NCI-H128 (cell line): ENCODE results near the gene INO80E.
A peak's percentile ranks its signal among the peaks of the same experiment; 100 is the strongest.

Experiments
- DNase-seq: peaks from one replicate; lab custom pipeline; 2025; ENCODE audit not compliant: unreplicated experiment; lab: John Stamatoyannopoulos, UW

The INO80E gene

GRCh38 chr16:29991571-29991904, 4.5 kb upstream of the INO80E start:
- DNase-seq = no peak

GRCh38 chr16:29992344-29992967, 3.6 kb upstream of the INO80E start:
- DNase-seq = no peak

- no peak for DNase-seq
Measured at GRCh38 chr16:29993191-29993902, 2.7 kb upstream of the INO80E start.

- no peak for DNase-seq
Measured at GRCh38 chr16:29993903-29994599, 2.0 kb upstream of the INO80E start.

- DNase-seq = no peak
Measured at GRCh38 chr16:29994600-29995323, 1.3 kb upstream of the INO80E start.

- peak; percentile 73 for DNase-seq
Measured at GRCh38 chr16:29995324-29995910, 624 bp upstream of the INO80E start, which contains the start of gene HIRIP3. TSS of gene HIRIP3 (minus strand) at chr16:29995617. CDS start at chr16:29995605, 12 bp downstream.

GRCh38 chr16:29996766-29997250, 767 bp downstream of the INO80E start:
- no peak for DNase-seq

GRCh38 chr16:29999605-30000004, 3.6 kb downstream of the INO80E start:
- no peak for DNase-seq

GRCh38 chr16:30000735-30001631, 4.9 kb downstream of the INO80E start:
- DNase-seq = no peak

GRCh38 chr16:30002614-30003346, 6.7 kb downstream of the INO80E start:
- no peak for DNase-seq

GRCh38 chr16:30003670-30004423, 7.8 kb downstream of the INO80E start:
- DNase-seq = no peak

GRCh38 chr16:30004424-30004776, 8.4 kb downstream of the INO80E start:
- peak; percentile 42 for DNase-seq

- peak; percentile 42 for DNase-seq
Measured at GRCh38 chr16:30004811-30005242, 8.8 kb downstream of the INO80E start.

GRCh38 chr16:30005341-30006094, 9.5 kb downstream of the INO80E start:
- DNase-seq = no peak

- no peak for DNase-seq
Measured at GRCh38 chr16:30006095-30006473, 10.0 kb downstream of the INO80E start.

GRCh38 chr16:30006659-30007377, 10.8 kb downstream of the INO80E start:
- no peak for DNase-seq

GRCh38 chr16:30007378-30007895, 11.4 kb downstream of the INO80E start:
- no peak for DNase-seq
